Activated gamma-delta T cell treated with anti-CD3 and anti-CD28 coated beads, Interleukin-2, amount 50 U/mL, for 16 hours (primary cell): ENCODE measurements around the gene TMEM86B.

Experiments used
- DNase-seq: peaks from one replicate; pipeline ENCODE4 v3.0.0-alpha.2; 2020; ENCODE audit warnings: low read depth

TMEM86B gene, protein sequence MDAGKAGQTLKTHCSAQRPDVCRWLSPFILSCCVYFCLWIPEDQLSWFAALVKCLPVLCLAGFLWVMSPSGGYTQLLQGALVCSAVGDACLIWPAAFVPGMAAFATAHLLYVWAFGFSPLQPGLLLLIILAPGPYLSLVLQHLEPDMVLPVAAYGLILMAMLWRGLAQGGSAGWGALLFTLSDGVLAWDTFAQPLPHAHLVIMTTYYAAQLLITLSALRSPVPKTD

DNA sequence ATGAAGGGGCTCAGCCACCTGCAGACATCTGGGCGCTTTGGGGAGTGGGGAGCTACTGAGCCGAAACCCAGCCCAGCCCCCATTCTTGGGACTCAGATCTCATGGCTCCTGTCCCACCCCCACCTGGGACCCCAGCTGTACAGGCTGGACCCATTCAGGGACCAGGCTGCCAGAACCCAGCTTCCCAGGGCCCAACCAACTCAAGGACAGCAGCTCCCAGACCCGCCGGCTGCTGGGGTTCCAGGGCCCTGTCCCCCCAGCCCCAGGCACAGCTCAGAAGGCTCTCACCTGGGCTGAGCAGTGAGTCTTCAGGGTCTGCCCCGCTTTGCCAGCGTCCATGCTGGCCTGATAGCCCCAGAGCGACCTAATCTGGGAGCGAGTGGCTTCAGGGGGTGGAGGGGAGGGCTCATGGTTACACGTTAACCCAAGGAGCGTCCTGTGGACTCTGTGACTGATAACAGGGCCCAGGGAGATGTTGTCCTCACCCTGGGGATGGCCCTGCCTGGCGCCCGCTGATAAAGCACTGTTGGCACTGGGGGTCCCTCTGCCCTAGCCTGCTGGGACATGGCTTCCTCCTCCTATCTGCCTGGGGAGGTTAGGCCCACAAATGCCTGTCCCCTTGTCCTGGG, at the start of gene TMEM86B:
TMEM86B (minus strand) TSS at position 361 of the 629 bp plus-strand sequence; CDS start at position 339, 22 bp downstream.
- DNase-seq: no peak

DNA sequence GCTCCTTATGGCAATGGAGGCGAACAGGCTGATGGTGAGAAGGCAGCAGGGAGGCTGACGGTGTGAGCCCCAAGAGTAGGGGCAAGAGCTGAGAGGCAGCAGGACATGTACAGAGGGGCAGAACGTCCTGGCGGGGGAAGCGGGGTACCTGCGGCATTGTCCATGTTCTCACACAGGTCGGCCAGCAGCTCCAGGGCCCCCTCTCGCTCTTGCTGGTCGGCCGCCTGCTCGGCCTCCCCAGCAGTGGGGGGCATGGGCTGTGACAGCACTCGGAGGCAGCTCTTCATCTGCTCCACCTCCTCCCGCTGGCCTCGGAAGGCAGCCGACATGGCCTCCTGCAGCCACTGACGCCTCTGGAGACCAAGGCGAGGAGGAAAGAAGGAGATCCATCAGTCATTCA, 48.9 kb upstream of the TMEM86B start:
- DNase-seq: no peak

DNA sequence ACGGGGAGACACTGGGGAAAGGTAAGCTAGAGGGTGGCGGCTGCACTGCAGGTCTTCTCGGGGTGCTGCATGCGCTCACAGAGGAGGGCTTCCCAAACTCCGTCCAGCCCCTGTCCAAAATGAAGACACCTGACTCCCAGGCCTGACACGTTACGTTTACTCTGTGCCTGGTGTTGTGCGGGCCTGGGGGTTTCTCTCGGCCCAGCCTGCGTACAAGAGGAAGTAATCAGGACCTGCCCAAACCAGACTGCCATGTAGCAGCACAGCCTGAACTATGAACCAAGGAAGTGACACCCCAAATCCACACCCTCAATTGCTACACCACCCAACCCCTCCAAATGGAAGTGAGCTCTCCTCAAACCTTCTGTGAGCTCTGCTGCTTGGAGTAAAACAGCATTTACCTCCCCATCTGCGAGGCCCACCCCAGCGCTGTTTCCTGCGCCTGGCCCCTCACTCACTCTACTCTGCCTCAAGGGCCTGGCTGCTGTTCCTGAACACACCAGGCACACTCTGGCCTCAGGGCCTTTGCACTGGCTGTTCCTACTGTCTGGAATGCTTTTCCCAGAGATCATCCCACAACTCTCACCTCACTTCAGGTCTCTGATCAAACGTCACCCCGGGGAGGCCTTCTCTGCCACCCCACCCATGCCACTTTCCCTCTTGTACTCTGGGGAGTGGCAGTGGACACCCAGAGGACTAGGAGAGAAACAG, 48.3 kb upstream of the TMEM86B start:
- no peak for DNase-seq

DNA sequence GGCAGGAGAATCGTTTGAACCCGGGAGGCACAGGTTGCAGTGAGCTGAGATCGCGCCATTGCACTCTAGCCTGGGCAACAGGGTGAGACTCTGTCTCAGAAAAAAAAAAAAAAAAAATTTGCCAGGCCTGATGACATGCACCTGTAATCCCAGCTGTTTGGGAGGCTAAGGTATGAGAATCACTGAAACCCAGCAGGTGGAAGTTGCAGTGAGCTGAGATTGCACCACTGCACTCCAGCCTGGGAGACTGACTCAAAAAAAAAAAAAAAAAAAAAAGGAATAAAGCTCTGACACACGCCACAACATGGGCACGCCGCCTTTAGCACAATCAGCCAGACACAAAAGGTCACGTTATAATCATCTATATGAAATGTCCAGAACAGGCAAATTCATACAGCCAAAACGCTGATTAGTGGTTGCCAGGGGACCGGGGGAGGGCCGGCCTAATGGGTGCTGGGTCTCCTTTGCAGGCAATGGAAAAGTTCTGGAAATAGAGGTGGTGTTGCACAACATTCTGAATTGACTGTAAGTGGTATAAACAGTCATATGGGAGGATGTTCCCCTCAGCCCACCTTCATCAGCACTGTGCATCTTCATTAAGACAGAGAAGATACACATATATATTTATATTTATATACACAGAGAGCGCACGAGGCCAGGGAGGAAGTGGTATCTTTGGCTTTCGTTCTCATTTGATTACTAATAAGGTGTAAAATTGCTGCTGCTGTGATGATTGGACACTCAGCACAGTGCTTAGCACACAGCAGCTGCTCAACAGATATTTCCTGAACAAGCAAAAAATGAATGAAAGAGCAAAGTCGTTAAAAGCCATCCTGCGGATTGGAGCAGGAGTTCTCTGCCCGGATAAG, 47.5 kb upstream of the TMEM86B start:
- DNase-seq: no peak

DNA sequence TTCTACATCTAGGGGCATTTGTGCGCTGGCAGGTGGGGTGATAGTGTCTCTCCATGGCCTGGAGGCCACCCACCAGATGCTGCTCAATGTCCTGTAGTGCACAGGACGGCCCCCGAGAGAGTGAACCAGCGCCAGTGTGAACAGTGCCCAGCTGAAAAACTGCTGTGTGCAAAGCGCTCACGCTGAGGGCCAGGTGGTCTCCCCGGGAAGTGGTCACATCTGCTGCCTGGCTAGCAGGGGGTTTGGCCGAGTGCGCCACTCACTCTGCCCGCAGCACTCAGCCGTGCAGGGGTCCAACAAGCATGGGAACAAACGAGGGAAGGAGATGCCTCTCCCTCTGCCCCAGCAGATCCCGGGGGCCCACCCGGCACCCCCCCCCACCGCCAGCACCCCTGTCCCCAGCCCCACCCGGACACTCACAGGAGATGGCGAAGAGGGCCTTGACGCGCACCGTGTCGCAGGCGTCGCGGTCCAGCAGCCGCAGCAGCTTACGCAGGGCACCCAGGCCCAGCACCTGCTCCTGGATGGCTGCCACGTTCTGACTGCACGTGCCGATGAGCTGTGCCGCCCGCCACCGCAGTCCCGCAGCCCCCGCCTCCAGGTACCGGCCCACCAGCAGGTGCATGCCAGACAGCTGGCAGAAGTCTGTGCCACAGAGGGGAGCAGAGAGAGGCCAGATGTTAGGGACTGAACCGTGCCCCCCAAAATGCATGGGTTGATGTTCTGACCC, 45.6 kb upstream of the TMEM86B start:
- no peak for DNase-seq

DNA sequence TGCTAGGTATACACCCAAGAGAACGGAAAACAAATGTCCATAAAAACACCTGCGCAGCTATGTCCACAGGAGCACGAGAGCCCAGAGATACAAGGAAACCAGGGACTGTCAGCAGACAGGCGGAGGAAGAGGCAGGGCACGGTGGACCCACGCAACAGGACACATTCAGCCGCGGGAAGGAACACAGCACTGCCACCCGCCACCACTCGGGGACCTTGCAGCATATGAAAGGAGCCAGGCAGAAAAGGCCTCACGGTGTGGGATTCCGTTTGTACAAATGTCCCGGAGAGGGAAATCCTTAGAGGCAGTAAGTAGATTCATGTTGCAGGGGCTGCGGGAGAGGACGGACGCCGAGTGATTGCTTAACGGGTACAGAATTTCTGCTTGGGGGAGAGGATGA, 43.6 kb upstream of the TMEM86B start:
- DNase-seq: no peak

DNA sequence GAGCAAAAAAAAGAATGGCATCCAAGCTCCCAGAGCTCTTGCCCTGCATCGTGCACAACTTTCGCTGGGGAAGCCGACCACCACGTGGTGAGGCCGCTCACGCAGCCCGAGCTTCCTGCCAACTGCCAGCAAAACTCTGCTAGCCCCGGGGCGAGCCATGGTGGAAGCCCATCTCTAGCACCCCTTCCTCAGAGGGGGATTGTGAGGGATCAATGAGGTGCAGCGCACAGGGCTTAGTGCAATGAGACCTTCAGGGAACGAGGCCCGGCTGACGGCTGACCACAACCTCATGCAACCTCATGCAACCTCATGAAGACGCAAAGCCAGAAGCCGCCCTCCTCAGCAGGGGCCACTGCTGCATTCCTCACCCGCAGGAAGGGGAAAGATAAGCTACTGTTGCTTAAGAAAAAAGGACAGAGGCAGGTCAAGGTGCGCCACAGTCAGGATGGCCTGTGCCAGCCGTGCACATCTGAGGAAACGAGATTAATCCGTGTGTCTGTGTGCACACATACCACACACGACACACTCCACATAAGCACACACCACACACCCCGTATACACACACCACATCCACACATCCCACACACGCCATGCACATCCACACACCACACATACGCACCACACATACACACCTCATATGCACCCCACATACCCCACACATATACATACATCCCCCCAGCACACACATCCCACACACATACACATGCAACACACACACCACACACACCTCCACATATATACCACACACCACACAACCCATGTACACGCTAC, 41.8 kb upstream of the TMEM86B start:
- DNase-seq: no peak

DNA sequence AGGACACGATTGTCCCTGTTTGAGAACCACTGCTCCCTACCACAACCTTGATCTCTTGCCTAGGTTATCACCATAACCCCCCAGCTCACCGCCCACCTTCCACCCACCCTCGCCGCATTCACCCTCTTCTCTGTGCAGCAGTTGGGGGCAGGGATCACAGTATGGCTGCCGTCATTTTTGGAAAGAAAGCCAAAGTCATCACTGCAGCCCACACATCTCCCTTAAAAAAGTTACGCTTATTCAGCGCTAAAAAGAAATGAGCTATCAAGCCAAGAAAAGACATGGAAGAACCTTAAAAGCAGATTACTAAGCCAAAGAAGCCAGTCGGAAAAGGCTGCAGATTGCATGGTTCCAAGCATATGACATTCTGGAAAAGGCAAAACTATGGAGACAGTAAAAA, 40.7 kb upstream of the TMEM86B start:
- no peak for DNase-seq

DNA sequence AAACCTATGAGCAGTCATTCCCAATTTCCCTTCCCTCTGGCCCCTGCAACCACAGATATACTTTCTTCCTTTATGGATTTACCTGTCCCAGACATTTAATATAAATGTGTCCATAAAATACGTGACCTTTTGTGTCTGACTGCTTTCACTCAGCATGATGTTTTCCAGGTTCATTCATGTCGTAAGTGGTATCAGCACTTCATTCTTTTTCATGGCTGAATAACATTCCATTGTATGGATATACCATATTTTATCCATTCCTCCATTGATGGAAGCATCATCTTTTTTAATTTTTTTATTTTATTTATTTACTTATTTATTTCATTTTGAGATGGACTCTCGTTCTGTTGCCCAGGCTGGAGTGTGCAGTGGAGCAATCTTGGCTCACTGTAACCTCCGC, 38.3 kb upstream of the TMEM86B start:
- no peak for DNase-seq

DNA sequence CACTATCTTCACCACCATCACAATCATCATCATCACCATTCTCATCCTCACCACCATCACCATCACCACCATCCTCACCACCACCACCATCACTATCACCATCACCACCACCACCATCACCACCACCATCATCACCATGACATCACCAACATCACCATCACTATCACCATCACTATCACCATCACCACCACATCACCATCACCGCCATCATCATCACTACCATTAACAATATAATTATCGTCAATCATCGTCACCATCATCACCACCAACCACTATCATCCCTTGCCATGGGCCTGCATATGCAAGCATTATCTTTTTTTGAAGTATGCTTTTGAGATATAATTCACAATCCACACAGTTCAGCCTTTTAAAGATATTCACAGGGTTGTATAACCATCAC, 37.8 kb upstream of the TMEM86B start:
- DNase-seq: no peak

DNA sequence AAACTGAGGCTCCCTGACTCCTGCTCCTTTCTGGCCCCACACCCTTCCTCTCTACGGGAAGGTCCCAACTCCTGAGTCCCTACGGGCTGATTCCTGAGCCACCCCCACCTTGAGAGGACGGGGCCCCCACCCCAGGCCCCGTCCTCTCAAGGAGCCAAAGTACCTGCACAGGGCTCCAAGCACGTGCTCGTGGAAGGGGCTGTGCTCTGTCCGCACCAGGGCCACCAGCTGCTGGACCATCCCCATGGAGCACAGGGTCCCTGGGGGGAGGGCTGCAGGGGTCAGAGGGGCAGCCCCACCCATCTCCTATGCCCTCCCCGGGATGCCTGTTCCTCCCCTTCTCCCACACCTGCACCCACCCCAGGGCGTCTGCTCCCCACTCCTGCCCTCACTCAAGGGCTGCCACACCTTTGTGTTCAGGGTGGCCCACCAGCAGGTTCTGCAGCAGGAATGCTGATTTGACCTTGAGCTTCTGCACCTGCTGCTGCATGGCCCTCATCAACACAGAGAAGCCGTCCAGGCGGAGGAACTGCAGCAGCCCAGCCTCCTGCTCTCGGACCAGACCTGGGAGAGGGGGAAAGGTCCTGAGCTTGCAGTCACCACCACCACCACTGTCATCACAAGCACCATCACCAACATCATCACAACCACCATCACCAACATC, 37.3 kb upstream of the TMEM86B start:
- DNase-seq: no peak

DNA sequence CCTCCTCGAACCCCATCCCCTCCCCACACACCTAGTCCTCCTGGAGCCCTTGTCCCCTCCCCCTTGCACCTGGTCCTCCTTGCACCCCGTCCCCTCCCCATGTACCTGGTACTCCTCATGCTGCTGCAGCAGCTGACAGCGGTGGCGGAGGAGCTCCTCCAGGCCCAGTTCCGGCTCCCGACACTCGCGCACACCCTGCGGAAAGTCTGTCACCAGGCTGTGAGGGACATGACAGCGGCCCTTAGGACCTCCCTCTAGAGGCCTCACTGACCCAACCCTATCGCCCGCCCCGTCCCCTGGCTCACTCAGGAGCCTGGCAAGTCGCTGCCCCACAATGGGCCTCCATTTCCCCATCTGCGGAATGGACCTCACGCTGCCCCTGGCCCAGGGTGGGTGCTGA, 36.6 kb upstream of the TMEM86B start:
- DNase-seq: no peak

DNA sequence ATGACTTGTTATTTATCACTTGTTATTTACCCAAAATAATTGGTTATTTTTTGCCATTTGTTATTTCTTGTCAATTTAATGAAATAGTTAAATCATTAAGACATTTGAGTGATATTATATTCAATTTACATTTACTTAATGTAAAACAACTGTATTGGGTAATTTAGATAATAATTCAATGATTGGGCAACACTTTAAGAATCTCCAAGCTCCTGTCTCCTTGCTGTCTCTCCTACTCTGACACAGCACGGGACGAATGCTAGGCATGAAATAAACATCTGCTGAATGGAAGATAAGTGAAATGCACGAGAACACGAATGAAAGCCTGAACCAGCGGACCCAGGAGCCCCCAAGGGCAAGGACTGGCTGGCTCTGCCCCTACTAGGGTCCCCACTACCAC, 36.0 kb upstream of the TMEM86B start:
- no peak for DNase-seq

DNA sequence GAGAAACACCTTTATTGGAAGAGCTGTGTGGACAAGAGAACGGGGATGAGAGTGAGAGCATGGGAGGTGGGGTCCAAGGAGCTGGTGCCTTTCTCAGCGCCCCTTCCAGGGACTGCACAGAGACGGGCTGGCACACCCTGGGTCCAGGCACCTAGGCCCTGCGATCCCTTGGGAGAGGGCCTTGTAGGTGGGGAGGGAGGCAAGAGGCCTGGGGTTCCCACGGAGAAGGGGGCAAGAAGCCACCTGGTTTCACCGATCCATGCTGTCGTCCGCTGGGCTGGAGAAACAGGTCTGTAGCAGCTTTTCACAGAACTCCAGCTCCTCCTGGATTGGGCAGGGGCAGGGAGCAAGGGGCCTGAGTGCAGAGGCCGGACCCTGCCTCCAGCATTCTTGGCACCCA, 33.8 kb upstream of the TMEM86B start:
- no peak for DNase-seq

DNA sequence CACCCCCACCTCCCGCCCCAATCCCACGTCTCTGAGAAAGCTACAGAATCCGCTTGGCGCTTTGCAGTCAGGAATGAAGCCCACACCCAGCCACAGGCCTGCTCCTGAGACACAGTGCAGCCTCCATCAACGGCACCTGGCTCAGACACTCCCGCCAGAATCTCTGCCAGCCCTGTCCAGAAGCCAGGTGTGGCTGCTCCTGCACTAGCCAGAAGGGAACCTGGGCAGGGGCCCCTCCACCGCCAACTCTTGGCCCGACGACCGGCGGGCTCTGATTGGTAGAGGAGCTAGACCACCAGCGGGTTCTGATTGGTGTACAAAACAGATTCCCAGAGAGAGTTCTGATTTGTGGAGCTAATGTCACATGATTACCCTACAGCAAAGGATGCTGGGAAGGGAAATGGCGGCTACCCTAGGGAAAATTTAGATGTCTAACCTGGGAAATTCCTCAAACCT, 33.1 kb upstream of the TMEM86B start:
- DNase-seq: no peak

DNA sequence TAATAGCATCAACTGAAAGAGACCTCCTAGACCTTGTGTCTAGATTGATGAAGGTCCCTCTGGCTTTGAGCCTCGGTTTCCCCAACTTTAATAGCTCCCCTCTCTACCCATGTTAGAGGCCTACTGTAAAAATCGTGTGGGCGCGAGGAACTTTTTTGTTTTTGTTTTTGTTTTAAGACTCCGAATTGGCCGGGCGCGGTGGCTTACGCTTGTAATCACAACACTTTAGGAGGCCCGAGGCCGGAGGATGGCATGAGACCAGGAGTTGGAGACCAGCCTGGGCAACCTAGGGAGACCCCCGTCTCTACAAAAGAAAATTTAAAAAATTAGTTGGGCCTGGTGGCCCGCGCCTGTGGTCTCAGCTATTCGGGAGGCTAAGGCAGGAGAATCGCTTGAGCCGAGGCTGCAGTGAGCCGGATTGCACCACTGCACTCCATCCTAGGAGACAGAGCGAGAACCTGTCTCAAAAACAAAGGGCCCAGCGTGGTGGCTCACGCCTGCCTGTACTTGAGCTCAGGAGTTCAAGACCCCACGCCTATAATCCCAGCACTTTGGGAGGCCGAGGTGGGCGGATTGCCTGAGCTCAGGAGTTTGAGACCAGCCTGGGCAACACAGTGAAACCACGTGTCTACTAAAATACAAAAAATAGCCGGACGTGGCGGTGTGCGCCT, 31.1 kb upstream of the TMEM86B start:
- DNase-seq: no peak

DNA sequence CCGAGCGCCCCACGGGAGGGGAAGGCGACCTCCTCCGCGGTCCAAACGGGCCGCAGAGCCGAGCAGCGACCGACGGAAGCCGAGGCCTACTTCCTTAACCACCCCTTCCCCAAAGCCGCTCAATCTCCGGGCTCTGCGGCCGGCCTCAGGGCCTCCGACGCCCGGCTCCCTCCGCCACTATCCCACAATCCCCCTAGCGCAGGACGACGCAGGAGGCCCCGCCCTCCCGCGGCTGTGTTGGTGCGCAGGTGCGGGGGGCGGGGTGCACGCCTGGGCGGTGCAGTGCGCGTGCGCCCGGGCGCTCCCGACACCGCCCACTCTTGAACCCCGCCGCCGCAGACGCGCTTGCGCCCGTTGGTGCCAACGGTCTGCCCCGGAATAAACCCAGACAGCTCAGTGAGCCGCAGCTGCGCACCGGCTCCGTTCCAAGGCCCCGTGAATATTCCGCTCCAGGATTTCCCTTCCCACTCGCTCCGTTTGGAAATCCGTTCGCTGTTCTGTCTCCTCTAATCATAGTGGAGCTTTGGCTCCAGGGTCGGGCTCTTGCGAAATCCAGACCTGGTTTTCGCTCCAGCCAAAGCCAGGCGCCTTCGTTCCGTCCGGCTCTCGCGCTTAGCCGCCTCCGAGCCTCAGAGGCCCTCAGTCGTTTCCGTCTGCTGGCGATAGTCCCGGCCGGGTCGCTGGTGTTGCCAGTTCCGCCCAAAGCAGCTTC, 30.4 kb upstream of the TMEM86B start, which contains the start of gene PPP6R1:
PPP6R1 (minus strand) TSS at position 190 of the 712 bp plus-strand sequence. CDS start 11,914 bp downstream, outside the sequence.
- DNase-seq: peak; percentile 90

DNA sequence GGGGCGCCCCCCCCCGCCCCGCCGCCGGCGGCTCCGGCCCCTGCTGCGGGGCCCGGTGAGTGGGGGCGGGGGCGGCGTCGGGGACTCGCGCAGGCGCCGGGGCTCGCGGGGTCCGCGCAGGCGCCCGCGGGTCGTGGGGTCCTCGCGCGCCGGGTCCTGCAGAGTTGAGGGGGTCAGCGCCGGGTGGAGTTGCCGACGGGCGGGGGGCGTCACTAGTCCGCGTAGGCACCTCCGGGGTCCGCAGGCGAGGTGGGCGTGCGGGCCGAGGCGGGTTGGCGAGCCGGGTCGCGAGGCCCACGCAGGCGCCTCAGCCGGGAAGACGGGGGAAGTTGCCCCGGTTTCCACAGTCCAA, 29.9 kb upstream of the TMEM86B start:
- DNase-seq: no peak
